Measurements from ENCODE around the gene PCDH12. TPM values are rescaled to one million over a fixed set of nuclear protein-coding genes. Genes with fewer than 3 reads are reported as not detected.

Gene PCDH12
- total RNA-seq, 1 experiment from 2014 or later, result 0.02 TPM

GRCh38 chr5:141950207-141951005 lies 7.6 kb downstream of the PCDH12 start:
- ChIA-PET POLR2A (no interaction called here), RAD21 (ENCODE audit: low non-redundant PET in 1 of 2, low total read pairs in 2 of 2, uncharacterized antibody in 2 of 2, unreplicated experiment in 2 of 2) (no interaction called here), CTCF (no interaction called here)
- H3K9ac ChIP-seq (ENCODE audit: low read length), result no peak overlapping the region
- no peaks in the 10 kb centered on the region for H4K20me1 ChIP-seq (ENCODE audit: insufficient read depth)
- no peak overlapping the region for H3K4me3 ChIP-seq (replicated peaks in 1 of 2; ENCODE audit: low read depth in 1 of 2, low read length in 2 of 2)
- no peaks in the 10 kb centered on the region for H3K9me3 ChIP-seq (ENCODE audit: control insufficient read depth in 1 of 2, insufficient read depth in 1 of 2, low read depth in 1 of 2, low read length in 2 of 2)
- no peak overlapping the region for H3K27ac ChIP-seq (ENCODE audit: low read depth, low read length)
- no peaks in the 10 kb centered on the region for H3K79me2 ChIP-seq (ENCODE audit: insufficient read depth, low read length)
- H3K9me2 ChIP-seq (ENCODE audit: insufficient read depth), result no peaks in the 10 kb centered on the region
- TF ChIP-seq TCF7L2 (IDR thresholded peaks at IDR 0.05; ENCODE audit: borderline replicate concordance, extremely low read depth, insufficient read depth, insufficient read length) (no peak), EZH2 (IDR thresholded peaks at IDR 0.05) (no peak), MAX (IDR thresholded peaks at IDR 0.05) (no peak), FOSL1 (IDR thresholded peaks at IDR 0.05; ENCODE audit: low read depth) (no peak), ZBTB33 (IDR thresholded peaks at IDR 0.05; ENCODE audit: extremely low read depth, insufficient replicate concordance, low read length) (no peak), CBX3 (IDR thresholded peaks at IDR 0.05; ENCODE audit: low read depth) (no peak), EGR1 (IDR thresholded peaks at IDR 0.05; ENCODE audit: low read depth) (no peak), ZFX (IDR thresholded peaks at IDR 0.05) (no peak), POLR2AphosphoS5 (IDR thresholded peaks at IDR 0.05; ENCODE audit: low read depth, low read length) (no peak), EZH2phosphoT487 (IDR thresholded peaks at IDR 0.05; ENCODE audit: borderline replicate concordance) (no peak), REST (IDR thresholded peaks at IDR 0.05; ENCODE audit: low read depth) (no peak)
- no peak for ATAC-seq
- no TSS peak for BruUV-seq (replicated peaks)
- no peaks in the 10 kb centered on the region for H3K4me1 ChIP-seq (ENCODE audit: control insufficient read depth in 1 of 2, insufficient read depth in 2 of 2, low read length in 2 of 2)
- no peak overlapping the region for H2AFZ ChIP-seq (ENCODE audit: low read depth, low read length, poor library complexity, severe bottlenecking)
- DNase-seq (ENCODE audit: low read depth, low spot score), result no peak
- H3K27me3 ChIP-seq (ENCODE audit: insufficient read depth, low read length), result no peaks in the 10 kb centered on the region
- intact Hi-C loops (cut with micrococcal nuclease), result no loop called here
- no peaks in the 10 kb centered on the region for H3K36me3 ChIP-seq (ENCODE audit: control insufficient read depth in 1 of 2, insufficient read depth in 2 of 2, low read length in 2 of 2)
- H3K4me2 ChIP-seq (ENCODE audit: low read length), result no peak overlapping the region

Measured in HCT116 (cell line).